WTC11 (cell line): ENCODE measurements around the gene ATP9A. TPM values are rescaled to one million over a fixed set of nuclear protein-coding genes. Genes with fewer than 3 reads are reported as not detected.

ENCODE experiments used
- ATAC-seq: fragments of 200-7000 bp; cut with Tn5 transposase; 2 replicates; pipeline ENCODE4 v1.10.0; 2021; ENCODE audit warnings: mild to moderate bottlenecking, moderate library complexity
- CTCF ChIA-PET: fragments of 300-600 bp; sonication (Branson Sonifier 250); formaldehyde crosslinking; loops from one replicate; lab custom pipeline; 2021; ENCODE audit warnings: antibody characterized with exemption; lab: Charles Lee
- POLR2A ChIA-PET: fragments of 350-600 bp; sonication (Branson Sonifier 250); formaldehyde crosslinking; loops from one replicate; lab custom pipeline; 2021; ENCODE audit warnings: antibody characterized with exemption; lab: Charles Lee
- DNase-seq: peaks from one replicate; pipeline ENCODE4 v3.0.0; 2021; ENCODE audit warnings: low spot score
- H3K27ac Mint-ChIP-seq: 2 replicates; pipeline ENCODE4 v1.8.0; 2021; ENCODE audit warnings: mixed read lengths
- H3K27me3 Mint-ChIP-seq: 2 replicates; pipeline ENCODE4 v1.8.0; 2021; ENCODE audit warnings: low read depth, mild to moderate bottlenecking, moderate library complexity, mixed read lengths
- H3K36me3 Mint-ChIP-seq: 2 replicates; pipeline ENCODE4 v1.8.0; 2021; ENCODE audit warnings: mixed read lengths
- H3K4me1 Mint-ChIP-seq: 2 replicates; pipeline ENCODE4 v1.8.0; 2022; ENCODE audit warnings: mixed read lengths
- H3K4me3 Mint-ChIP-seq: 2 replicates; pipeline ENCODE4 v1.8.0; 2021; ENCODE audit warnings: mild to moderate bottlenecking, moderate library complexity, mixed read lengths
- H3K9me3 Mint-ChIP-seq: 2 replicates; pipeline ENCODE4 v1.8.0; 2021; ENCODE audit warnings: mixed read lengths
- ATF2 ChIP-seq: sonication (generic); formaldehyde crosslinking; IDR thresholded peaks from 2 replicates; pipeline ENCODE4 v1.8.1; 2022; ENCODE audit warnings: low read depth, missing genetic modification reagents, borderline replicate concordance
- CREB1 ChIP-seq: sonication (generic); formaldehyde crosslinking; IDR thresholded peaks from 2 replicates; pipeline ENCODE4 v1.8.0; 2023; ENCODE audit warnings: mild to moderate bottlenecking, missing genetic modification reagents
- ELF4 ChIP-seq: sonication (generic); formaldehyde crosslinking; IDR thresholded peaks from 2 replicates; pipeline ENCODE4 v1.8.1; 2022; ENCODE audit warnings: low read depth, mild to moderate bottlenecking, moderate library complexity, missing genetic modification reagents
- ERG ChIP-seq: fragments of 250-450 bp; sonication (Bioruptor Pico); IDR thresholded peaks from 2 replicates; pipeline ENCODE4 v1.8.0; 2021; ENCODE audit warnings: mild to moderate bottlenecking
- ESRRA ChIP-seq: sonication (generic); formaldehyde crosslinking; IDR thresholded peaks from 2 replicates; pipeline ENCODE4 v1.8.1; 2022; ENCODE audit warnings: mild to moderate bottlenecking, missing genetic modification reagents, borderline replicate concordance
- HMGA2 ChIP-seq: fragments of 250-450 bp; sonication (Bioruptor Pico); IDR thresholded peaks from 2 replicates; pipeline ENCODE4 v1.4.0; 2021; ENCODE audit warnings: mild to moderate bottlenecking, moderate library complexity
- NR1H2 ChIP-seq: sonication (generic); formaldehyde crosslinking; IDR thresholded peaks from 2 replicates; pipeline ENCODE4 v1.9.0; 2021; ENCODE audit warnings: mild to moderate bottlenecking, moderate library complexity, missing genetic modification reagents
- PRRX2 ChIP-seq: fragments of 250-450 bp; sonication (Bioruptor Pico); IDR thresholded peaks from 2 replicates; pipeline ENCODE4 v1.8.0; 2021; ENCODE audit warnings: mild to moderate bottlenecking
- SMAD4 ChIP-seq: sonication (generic); formaldehyde crosslinking; IDR thresholded peaks from 2 replicates; pipeline ENCODE4 v1.8.0; 2022; ENCODE audit warnings: mild to moderate bottlenecking, missing genetic modification reagents
- ZNF138 ChIP-seq: sonication (generic); formaldehyde crosslinking; conservative IDR thresholded peaks from 2 replicates; pipeline ENCODE4 v1.8.1; 2022; ENCODE audit warnings: mild to moderate bottlenecking, moderate library complexity, missing genetic modification reagents
- ZNF219 ChIP-seq: sonication (generic); formaldehyde crosslinking; IDR thresholded peaks from 2 replicates; pipeline ENCODE4 v1.8.0; 2023; ENCODE audit warnings: missing genetic modification reagents, mild to moderate bottlenecking, borderline replicate concordance
- ZSCAN18 ChIP-seq: fragments of 250-450 bp; sonication (Bioruptor Pico); IDR thresholded peaks from 2 replicates; pipeline ENCODE4 v2.1.2; 2022; ENCODE audit warnings: mild to moderate bottlenecking, moderate library complexity
- total RNA-seq: library from RNA; stranded (reverse); gene quantifications from 3 replicates; pipeline ENCODE4 v1.2.3, GENCODE V29; 2021
- TF ChIP-seq, protein P1 (sequence below): fragments of 250-450 bp; sonication (Bioruptor Pico); IDR thresholded peaks from 2 replicates; pipeline ENCODE4 v1.9.0; 2021; ENCODE audit warnings: mild to moderate bottlenecking, borderline replicate concordance
- TF ChIP-seq, protein P2 (sequence below): sonication (generic); formaldehyde crosslinking; IDR thresholded peaks from 2 replicates; pipeline ENCODE4 v1.8.0; 2022; ENCODE audit warnings: mild to moderate bottlenecking, missing genetic modification reagents
- TF ChIP-seq, protein P3 (sequence below): sonication (generic); formaldehyde crosslinking; IDR thresholded peaks from 2 replicates; pipeline ENCODE4 v1.8.1; 2023; ENCODE audit warnings: mild to moderate bottlenecking, missing genetic modification reagents
- TF ChIP-seq, protein P4 (sequence below): fragments of 250-450 bp; sonication (Bioruptor Pico); conservative IDR thresholded peaks from 2 replicates; pipeline ENCODE4 v1.9.0; 2021; ENCODE audit warnings: mild to moderate bottlenecking
- TF ChIP-seq, protein P5 (sequence below): fragments of 200-600 bp; IDR thresholded peaks from 2 replicates; pipeline ENCODE4 v1.8.0; 2022; ENCODE audit warnings: antibody characterized with exemption
- TF ChIP-seq, protein P6 (sequence below): sonication (generic); formaldehyde crosslinking; IDR thresholded peaks from 2 replicates; pipeline ENCODE4 v1.8.1; 2023; ENCODE audit warnings: mild to moderate bottlenecking, missing genetic modification reagents

The ATP9A gene
- total RNA-seq, 1 experiment from 2014 or later: 5.0 TPM

DNA sequence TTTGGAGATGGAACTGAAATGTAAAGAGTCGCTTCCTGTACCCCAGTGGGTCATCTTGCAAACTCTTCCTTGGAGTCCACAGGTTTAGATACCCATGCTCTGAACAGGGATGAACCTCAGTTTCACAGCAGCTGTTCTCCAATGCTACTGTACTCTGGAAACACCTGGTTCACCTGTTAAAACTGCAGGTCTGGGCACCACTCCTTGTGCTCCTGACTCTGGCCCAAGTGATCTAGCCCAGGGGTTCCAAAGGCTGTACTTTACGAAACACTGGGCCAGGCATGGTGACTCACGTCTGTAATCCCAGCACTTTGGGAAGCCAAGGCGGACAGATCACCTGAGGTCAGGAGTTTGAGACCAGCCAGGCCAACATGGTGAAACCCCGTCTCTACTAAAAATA, 102.1 kb downstream of the ATP9A start (continued):
- TF ChIP-seq, protein P1, sequence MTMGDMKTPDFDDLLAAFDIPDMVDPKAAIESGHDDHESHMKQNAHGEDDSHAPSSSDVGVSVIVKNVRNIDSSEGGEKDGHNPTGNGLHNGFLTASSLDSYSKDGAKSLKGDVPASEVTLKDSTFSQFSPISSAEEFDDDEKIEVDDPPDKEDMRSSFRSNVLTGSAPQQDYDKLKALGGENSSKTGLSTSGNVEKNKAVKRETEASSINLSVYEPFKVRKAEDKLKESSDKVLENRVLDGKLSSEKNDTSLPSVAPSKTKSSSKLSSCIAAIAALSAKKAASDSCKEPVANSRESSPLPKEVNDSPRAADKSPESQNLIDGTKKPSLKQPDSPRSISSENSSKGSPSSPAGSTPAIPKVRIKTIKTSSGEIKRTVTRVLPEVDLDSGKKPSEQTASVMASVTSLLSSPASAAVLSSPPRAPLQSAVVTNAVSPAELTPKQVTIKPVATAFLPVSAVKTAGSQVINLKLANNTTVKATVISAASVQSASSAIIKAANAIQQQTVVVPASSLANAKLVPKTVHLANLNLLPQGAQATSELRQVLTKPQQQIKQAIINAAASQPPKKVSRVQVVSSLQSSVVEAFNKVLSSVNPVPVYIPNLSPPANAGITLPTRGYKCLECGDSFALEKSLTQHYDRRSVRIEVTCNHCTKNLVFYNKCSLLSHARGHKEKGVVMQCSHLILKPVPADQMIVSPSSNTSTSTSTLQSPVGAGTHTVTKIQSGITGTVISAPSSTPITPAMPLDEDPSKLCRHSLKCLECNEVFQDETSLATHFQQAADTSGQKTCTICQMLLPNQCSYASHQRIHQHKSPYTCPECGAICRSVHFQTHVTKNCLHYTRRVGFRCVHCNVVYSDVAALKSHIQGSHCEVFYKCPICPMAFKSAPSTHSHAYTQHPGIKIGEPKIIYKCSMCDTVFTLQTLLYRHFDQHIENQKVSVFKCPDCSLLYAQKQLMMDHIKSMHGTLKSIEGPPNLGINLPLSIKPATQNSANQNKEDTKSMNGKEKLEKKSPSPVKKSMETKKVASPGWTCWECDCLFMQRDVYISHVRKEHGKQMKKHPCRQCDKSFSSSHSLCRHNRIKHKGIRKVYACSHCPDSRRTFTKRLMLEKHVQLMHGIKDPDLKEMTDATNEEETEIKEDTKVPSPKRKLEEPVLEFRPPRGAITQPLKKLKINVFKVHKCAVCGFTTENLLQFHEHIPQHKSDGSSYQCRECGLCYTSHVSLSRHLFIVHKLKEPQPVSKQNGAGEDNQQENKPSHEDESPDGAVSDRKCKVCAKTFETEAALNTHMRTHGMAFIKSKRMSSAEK: no peak
- TF ChIP-seq ZNF138 (CRISPR knock-in tag): no peak
- no peak for TF ChIP-seq NR1H2 (CRISPR knock-in tag)
- TF ChIP-seq, protein P2, sequence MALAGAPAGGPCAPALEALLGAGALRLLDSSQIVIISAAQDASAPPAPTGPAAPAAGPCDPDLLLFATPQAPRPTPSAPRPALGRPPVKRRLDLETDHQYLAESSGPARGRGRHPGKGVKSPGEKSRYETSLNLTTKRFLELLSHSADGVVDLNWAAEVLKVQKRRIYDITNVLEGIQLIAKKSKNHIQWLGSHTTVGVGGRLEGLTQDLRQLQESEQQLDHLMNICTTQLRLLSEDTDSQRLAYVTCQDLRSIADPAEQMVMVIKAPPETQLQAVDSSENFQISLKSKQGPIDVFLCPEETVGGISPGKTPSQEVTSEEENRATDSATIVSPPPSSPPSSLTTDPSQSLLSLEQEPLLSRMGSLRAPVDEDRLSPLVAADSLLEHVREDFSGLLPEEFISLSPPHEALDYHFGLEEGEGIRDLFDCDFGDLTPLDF: no peak
- TF ChIP-seq, protein P3, sequence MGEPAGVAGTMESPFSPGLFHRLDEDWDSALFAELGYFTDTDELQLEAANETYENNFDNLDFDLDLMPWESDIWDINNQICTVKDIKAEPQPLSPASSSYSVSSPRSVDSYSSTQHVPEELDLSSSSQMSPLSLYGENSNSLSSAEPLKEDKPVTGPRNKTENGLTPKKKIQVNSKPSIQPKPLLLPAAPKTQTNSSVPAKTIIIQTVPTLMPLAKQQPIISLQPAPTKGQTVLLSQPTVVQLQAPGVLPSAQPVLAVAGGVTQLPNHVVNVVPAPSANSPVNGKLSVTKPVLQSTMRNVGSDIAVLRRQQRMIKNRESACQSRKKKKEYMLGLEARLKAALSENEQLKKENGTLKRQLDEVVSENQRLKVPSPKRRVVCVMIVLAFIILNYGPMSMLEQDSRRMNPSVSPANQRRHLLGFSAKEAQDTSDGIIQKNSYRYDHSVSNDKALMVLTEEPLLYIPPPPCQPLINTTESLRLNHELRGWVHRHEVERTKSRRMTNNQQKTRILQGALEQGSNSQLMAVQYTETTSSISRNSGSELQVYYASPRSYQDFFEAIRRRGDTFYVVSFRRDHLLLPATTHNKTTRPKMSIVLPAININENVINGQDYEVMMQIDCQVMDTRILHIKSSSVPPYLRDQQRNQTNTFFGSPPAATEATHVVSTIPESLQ (CRISPR knock-in tag): no peak
- TF ChIP-seq, protein P4, sequence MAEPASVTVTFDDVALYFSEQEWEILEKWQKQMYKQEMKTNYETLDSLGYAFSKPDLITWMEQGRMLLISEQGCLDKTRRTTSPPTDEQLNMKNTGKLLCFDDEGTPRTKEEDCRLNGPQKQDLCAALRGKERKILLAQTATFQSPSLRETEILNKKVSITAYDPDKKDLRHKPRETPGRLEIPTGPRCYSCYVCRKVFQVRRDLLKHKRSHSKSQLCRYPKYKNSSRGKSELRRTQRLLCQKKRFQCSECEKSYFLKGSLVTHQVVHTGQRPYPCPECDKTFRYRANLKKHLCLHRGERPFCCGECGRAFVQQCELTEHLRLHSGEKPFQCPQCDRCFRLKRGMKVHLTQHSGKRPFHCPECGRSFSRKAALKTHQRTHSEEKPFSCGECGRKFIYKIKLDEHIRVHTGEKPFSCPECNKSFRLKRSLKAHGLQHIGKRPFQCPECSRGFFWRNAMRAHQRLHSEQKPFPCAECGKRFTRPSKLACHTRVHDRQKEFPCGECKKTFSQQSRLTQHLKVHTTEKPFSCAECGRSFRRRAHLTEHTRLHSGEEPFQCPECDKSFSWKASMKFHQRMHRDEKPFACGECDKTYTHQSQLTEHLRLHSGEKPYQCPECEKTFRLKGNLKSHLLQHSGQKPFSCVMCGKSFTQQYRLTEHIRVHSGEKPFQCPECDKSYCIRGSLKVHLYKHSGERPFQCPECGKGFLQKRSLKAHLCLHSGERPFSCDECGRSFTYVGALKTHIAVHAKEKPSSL (CRISPR knock-in tag): no peak
- no peak for TF ChIP-seq CREB1

- H3K27me3 Mint-ChIP-seq: no peaks in the 10 kb centered on the region
- H3K4me1 Mint-ChIP-seq: peaks cover 23% of the 10 kb centered on the region
- DNase-seq (no peak), ATAC-seq (no peak)
- CTCF ChIA-PET: interaction anchor here (0.6 kb wide), 1 partner anchor 134 kb away, joined by 3 read pairs; no protein-coding TSS in a partner anchor
- POLR2A ChIA-PET: no interaction called here
- no peak overlapping the region for H3K27ac Mint-ChIP-seq
- H3K4me3 Mint-ChIP-seq: no peak overlapping the region
- no peaks in the 10 kb centered on the region for H3K9me3 Mint-ChIP-seq
- no peaks in the 10 kb centered on the region for H3K36me3 Mint-ChIP-seq
- TF ChIP-seq, protein P5, sequence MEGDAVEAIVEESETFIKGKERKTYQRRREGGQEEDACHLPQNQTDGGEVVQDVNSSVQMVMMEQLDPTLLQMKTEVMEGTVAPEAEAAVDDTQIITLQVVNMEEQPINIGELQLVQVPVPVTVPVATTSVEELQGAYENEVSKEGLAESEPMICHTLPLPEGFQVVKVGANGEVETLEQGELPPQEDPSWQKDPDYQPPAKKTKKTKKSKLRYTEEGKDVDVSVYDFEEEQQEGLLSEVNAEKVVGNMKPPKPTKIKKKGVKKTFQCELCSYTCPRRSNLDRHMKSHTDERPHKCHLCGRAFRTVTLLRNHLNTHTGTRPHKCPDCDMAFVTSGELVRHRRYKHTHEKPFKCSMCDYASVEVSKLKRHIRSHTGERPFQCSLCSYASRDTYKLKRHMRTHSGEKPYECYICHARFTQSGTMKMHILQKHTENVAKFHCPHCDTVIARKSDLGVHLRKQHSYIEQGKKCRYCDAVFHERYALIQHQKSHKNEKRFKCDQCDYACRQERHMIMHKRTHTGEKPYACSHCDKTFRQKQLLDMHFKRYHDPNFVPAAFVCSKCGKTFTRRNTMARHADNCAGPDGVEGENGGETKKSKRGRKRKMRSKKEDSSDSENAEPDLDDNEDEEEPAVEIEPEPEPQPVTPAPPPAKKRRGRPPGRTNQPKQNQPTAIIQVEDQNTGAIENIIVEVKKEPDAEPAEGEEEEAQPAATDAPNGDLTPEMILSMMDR: no peak
- TF ChIP-seq ZNF219 (CRISPR knock-in tag) (no peak), SMAD4 (CRISPR knock-in tag) (no peak), ELF4 (CRISPR knock-in tag) (no peak), ESRRA (no peak), ZSCAN18 (CRISPR knock-in tag) (no peak), ERG (CRISPR knock-in tag) (no peak), CREB1 (no peak), ATF2 (CRISPR knock-in tag) (no peak), HMGA2 (CRISPR knock-in tag) (no peak), PRRX2 (no peak)
- TF ChIP-seq, protein P6, sequence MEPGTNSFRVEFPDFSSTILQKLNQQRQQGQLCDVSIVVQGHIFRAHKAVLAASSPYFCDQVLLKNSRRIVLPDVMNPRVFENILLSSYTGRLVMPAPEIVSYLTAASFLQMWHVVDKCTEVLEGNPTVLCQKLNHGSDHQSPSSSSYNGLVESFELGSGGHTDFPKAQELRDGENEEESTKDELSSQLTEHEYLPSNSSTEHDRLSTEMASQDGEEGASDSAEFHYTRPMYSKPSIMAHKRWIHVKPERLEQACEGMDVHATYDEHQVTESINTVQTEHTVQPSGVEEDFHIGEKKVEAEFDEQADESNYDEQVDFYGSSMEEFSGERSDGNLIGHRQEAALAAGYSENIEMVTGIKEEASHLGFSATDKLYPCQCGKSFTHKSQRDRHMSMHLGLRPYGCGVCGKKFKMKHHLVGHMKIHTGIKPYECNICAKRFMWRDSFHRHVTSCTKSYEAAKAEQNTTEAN (CRISPR knock-in tag): no peak
Observed at GRCh38 chr20:51665543-51666118, 102.6 kb downstream of the ATP9A start.
